ENCODE data around the gene NR1I3.

DNA sequence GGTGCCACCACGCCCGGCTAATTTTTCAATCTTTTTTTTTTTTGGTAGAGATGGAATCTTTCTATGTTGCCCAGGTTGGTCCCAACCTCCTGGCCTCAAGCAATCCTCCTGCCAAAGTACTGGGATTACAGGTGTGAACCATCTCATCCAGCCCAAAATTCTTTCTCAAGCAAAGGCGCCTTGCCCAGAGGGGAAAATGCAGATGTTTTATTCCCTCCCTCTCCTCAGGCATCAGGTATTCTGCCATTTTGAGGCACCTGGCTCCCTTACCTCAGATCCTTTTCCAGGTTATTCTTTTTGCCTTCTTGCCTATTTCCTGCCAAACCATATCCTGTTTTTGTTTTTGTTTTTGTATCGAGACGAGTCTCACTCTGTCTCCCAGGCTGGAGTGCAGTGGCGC, 49.6 kb downstream of the NR1I3 start:
- TF ChIP-seq POLR2A (IDR thresholded peaks at IDR 0.05) = no peak
- TF ChIP-seq, protein P1, sequence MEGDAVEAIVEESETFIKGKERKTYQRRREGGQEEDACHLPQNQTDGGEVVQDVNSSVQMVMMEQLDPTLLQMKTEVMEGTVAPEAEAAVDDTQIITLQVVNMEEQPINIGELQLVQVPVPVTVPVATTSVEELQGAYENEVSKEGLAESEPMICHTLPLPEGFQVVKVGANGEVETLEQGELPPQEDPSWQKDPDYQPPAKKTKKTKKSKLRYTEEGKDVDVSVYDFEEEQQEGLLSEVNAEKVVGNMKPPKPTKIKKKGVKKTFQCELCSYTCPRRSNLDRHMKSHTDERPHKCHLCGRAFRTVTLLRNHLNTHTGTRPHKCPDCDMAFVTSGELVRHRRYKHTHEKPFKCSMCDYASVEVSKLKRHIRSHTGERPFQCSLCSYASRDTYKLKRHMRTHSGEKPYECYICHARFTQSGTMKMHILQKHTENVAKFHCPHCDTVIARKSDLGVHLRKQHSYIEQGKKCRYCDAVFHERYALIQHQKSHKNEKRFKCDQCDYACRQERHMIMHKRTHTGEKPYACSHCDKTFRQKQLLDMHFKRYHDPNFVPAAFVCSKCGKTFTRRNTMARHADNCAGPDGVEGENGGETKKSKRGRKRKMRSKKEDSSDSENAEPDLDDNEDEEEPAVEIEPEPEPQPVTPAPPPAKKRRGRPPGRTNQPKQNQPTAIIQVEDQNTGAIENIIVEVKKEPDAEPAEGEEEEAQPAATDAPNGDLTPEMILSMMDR (IDR thresholded peaks at IDR 0.05) = no peak
